Measurements from ENCODE around the gene RWDD1. TPM values are rescaled to one million over a fixed set of nuclear protein-coding genes. Genes with fewer than 3 reads are reported as not detected.
"Not testable (repeated sequence)": the region's sequence is repeated elsewhere in the genome, so short reads cannot be mapped to it uniquely, and the experiment has no call there.

RWDD1 gene
- total RNA-seq, 1 experiment from 2014 or later: 24.6 TPM

DNA sequence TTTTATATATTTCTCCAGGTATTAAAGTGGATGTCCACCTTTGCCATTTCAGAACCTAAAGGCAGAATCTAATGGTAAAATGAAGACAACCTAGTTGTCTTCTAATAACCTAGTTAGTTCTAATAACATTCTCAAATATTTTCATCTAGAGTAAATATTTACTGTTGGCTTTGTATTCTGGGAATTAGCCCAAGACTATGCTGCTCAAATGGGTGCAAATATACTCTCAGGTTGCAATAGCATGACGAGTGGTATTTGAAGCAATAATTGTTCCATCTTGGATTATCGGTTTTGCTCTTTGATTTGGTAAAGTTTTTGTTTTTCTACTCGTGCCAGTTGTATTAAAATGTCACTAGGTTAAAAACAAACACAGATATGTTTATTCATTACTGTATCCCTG lies 23.9 kb downstream of the RWDD1 start:
- DNase-seq: no peak
- no peaks in the 10 kb centered on the region for H3K9me2 ChIP-seq (replicated peaks; ENCODE audit: low read length)
- no peak overlapping the region for H3K4me3 ChIP-seq (ENCODE audit: low read length)
- POLR2A ChIA-PET (ENCODE audit: unreplicated experiment): no interaction called here
- H3K9me3 ChIP-seq (ENCODE audit: low read length): no peaks in the 10 kb centered on the region
- ATAC-seq: peak; percentile 43; the same call in 1 of the 2 replicates
- no peaks in the 10 kb centered on the region for H3K79me2 ChIP-seq (ENCODE audit: low read length)
- no peak overlapping the region for H3K9ac ChIP-seq (ENCODE audit: low read length)
- H3K36me3 ChIP-seq (ENCODE audit: low read depth, low read length): peaks cover 15% of the 10 kb centered on the region
- H4K20me1 ChIP-seq (ENCODE audit: low read length): no peaks in the 10 kb centered on the region
- BruUV-seq (replicated peaks): no TSS peak
- no peak overlapping the region for H2AFZ ChIP-seq (ENCODE audit: low read length)
- H3K27ac ChIP-seq (ENCODE audit: low read length): no peak overlapping the region
- no peaks in the 10 kb centered on the region for H3K27me3 ChIP-seq (ENCODE audit: low read length)
- no peak for TF ChIP-seq EZH2phosphoT487 (IDR thresholded peaks at IDR 0.05; ENCODE audit: borderline replicate concordance, low read length)
- no peak for TF ChIP-seq EZH2 (IDR thresholded peaks at IDR 0.05; ENCODE audit: low read length, unreplicated experiment)
- TF ChIP-seq, protein P1, sequence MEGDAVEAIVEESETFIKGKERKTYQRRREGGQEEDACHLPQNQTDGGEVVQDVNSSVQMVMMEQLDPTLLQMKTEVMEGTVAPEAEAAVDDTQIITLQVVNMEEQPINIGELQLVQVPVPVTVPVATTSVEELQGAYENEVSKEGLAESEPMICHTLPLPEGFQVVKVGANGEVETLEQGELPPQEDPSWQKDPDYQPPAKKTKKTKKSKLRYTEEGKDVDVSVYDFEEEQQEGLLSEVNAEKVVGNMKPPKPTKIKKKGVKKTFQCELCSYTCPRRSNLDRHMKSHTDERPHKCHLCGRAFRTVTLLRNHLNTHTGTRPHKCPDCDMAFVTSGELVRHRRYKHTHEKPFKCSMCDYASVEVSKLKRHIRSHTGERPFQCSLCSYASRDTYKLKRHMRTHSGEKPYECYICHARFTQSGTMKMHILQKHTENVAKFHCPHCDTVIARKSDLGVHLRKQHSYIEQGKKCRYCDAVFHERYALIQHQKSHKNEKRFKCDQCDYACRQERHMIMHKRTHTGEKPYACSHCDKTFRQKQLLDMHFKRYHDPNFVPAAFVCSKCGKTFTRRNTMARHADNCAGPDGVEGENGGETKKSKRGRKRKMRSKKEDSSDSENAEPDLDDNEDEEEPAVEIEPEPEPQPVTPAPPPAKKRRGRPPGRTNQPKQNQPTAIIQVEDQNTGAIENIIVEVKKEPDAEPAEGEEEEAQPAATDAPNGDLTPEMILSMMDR (conservative IDR thresholded peaks at IDR 0.05; ENCODE audit: low read depth, low read length): no peak
- H3K4me2 ChIP-seq (ENCODE audit: low read length): no peak overlapping the region
- intact Hi-C loops (cut with micrococcal nuclease): no loop called here
- H3K4me1 ChIP-seq (ENCODE audit: insufficient read depth, low read length): 0 out of 2 replicates have a peak, but pooled peaks cover 3% of the 10 kb centered on the region
- no peaks in the 10 kb centered on the region for H3F3A ChIP-seq (ENCODE audit: low read length, unreplicated experiment)
- CTCF ChIA-PET: no interaction called here

DNA sequence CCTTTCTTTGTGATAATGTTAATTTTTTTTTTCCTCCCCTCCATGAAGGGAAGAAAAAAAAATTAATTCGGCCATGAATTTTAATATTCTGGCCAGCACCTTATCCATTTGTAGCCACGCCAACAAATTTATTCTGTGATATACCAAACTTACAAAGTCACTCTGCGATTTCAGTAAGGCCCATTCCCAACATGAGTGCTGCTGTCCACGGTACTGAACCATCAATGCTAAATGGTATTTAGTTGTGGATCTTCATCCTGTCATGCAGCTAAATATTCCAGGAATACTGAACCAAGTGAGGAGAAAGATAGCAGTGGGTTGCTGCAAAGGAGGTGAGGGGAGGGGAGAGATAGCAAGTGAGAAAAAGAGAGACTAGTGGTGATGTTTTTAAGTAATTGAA lies 25.5 kb downstream of the RWDD1 start:
- Histone ChIP-seq H3K4me1 (ENCODE audit: insufficient read depth, low read length) (0 out of 2 replicates have a peak, but pooled peaks cover 3% of the 10 kb centered on the region), H3K9me2 (replicated peaks; ENCODE audit: low read length) (no peaks in the 10 kb centered on the region), H3K4me2 (ENCODE audit: low read length) (no peak overlapping the region), H3K9ac (ENCODE audit: low read length) (no peak overlapping the region), H3K79me2 (ENCODE audit: low read length) (no peaks in the 10 kb centered on the region), H3K36me3 (ENCODE audit: low read depth, low read length) (peaks cover 9% of the 10 kb centered on the region; the same call in 1 of the 2 replicates), H3F3A (ENCODE audit: low read length, unreplicated experiment) (no peaks in the 10 kb centered on the region), H3K9me3 (ENCODE audit: low read length) (no peaks in the 10 kb centered on the region), H2AFZ (ENCODE audit: low read length) (no peak overlapping the region), H3K27me3 (ENCODE audit: low read length) (no peaks in the 10 kb centered on the region), H4K20me1 (ENCODE audit: low read length) (no peaks in the 10 kb centered on the region), H3K27ac (ENCODE audit: low read length) (no peak overlapping the region), H3K4me3 (ENCODE audit: low read length) (no peak overlapping the region)
- ATAC-seq (no peak), DNase-seq (peak; percentile 8)
- ChIA-PET CTCF (no interaction called here), POLR2A (ENCODE audit: unreplicated experiment) (no interaction called here)
- TF ChIP-seq EZH2phosphoT487 (IDR thresholded peaks at IDR 0.05; ENCODE audit: borderline replicate concordance, low read length) (no peak), EZH2 (IDR thresholded peaks at IDR 0.05; ENCODE audit: low read length, unreplicated experiment) (no peak)
- TF ChIP-seq, protein P1 (conservative IDR thresholded peaks at IDR 0.05; ENCODE audit: low read depth, low read length): no peak
- no TSS peak for BruUV-seq (replicated peaks)
- intact Hi-C loops (cut with micrococcal nuclease): no loop called here

DNA sequence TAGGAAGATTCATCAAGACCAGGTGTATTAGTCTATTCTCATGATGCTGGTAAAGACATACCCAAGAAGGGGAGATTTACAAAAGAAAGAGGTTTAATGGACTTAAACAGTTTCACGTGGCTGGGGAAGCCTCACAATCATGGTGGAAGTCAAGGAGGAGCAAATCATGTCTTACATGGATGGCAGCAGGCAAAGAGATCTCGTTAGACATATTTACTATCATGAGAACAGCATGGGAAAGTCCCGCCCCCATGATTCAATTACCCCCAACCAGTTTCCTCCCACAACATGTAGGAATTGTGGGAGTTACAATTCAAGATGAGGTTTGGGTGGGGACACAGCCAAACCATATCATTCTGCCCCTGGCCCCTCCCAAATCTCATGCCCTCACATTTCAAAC lies 32.6 kb downstream of the RWDD1 start:
- H3F3A ChIP-seq (ENCODE audit: low read length, unreplicated experiment); H3K36me3 ChIP-seq (ENCODE audit: low read depth, low read length); POLR2A ChIA-PET (ENCODE audit: unreplicated experiment); H2AFZ ChIP-seq (ENCODE audit: low read length); H3K9ac ChIP-seq (ENCODE audit: low read length); CTCF ChIA-PET; H3K4me2 ChIP-seq (ENCODE audit: low read length); H3K9me3 ChIP-seq (ENCODE audit: low read length); BruUV-seq (replicated peaks); H3K27ac ChIP-seq (ENCODE audit: low read length); H3K79me2 ChIP-seq (ENCODE audit: low read length); H3K27me3 ChIP-seq (ENCODE audit: low read length); H3K9me2 ChIP-seq (replicated peaks; ENCODE audit: low read length); H4K20me1 ChIP-seq (ENCODE audit: low read length); H3K4me1 ChIP-seq (ENCODE audit: insufficient read depth, low read length); intact Hi-C loops (cut with micrococcal nuclease); ATAC-seq; H3K4me3 ChIP-seq (ENCODE audit: low read length); DNase-seq: not testable (repeated sequence)

DNA sequence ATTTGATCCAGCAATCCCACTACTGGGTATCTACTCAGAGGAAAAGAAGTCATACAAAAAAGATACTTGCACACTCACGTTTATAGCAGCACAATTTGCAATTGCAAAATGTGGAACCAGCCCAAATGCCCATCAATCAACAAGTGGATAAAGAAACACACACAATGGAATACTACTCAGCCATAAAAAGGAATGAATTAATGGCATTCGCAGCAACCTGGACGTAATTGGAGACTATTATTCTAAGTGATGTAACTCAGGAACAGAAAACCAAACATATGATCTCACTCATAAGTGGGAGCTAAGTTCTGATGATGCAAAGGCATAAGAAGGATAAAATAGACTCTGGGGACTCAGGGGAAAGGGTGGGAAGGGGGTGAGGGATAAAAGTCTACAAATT lies 33.6 kb downstream of the RWDD1 start:
- CTCF ChIA-PET; DNase-seq; H3K9ac ChIP-seq (ENCODE audit: low read length); intact Hi-C loops (cut with micrococcal nuclease); H2AFZ ChIP-seq (ENCODE audit: low read length); H3F3A ChIP-seq (ENCODE audit: low read length, unreplicated experiment); H3K4me2 ChIP-seq (ENCODE audit: low read length); H3K27me3 ChIP-seq (ENCODE audit: low read length); H3K4me3 ChIP-seq (ENCODE audit: low read length); H3K27ac ChIP-seq (ENCODE audit: low read length); H4K20me1 ChIP-seq (ENCODE audit: low read length); H3K9me3 ChIP-seq (ENCODE audit: low read length); H3K4me1 ChIP-seq (ENCODE audit: insufficient read depth, low read length); H3K9me2 ChIP-seq (replicated peaks; ENCODE audit: low read length); BruUV-seq (replicated peaks); ATAC-seq; H3K79me2 ChIP-seq (ENCODE audit: low read length); H3K36me3 ChIP-seq (ENCODE audit: low read depth, low read length); POLR2A ChIA-PET (ENCODE audit: unreplicated experiment): not testable (repeated sequence)

All from PC-3 (cell line).